WTC11 (cell line): ENCODE results near the gene SLC27A4.

Source experiments
- TF ChIP-seq, protein P1 (sequence below): sonication (generic); formaldehyde crosslinking; IDR thresholded peaks from 2 replicates; pipeline ENCODE4 v1.8.1; 2022; ENCODE audit warnings: low read depth, missing genetic modification reagents, borderline replicate concordance
- TF ChIP-seq, protein P2 (sequence below): sonication (generic); formaldehyde crosslinking; IDR thresholded peaks from 2 replicates; pipeline ENCODE4 v1.8.1; 2023; ENCODE audit warnings: mild to moderate bottlenecking, missing genetic modification reagents, borderline replicate concordance
- TF ChIP-seq, protein P3 (sequence below): fragments of 200-600 bp; IDR thresholded peaks from 2 replicates; pipeline ENCODE4 v1.8.0; 2022; ENCODE audit warnings: antibody characterized with exemption

DNA sequence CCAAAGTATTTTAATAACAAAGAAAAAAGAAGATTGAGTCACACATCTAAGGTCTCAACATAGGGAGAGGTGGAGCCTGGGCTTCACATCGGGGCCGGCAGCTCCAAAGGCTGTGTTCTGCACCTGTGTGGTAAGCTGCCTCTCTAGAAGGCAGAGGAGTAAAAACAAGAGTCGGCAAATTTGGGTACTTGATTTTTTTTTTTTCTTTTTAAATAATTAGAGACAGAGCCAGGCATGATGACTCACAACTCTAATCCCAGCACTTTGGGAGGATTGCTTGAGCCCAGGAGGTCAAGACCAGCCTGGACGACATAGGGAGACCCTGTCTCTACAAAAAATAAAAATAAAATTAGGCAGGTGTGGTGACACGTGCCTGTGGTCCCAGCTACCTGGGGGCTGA, 35.5 kb downstream of the SLC27A4 start:
- TF ChIP-seq, protein P1, sequence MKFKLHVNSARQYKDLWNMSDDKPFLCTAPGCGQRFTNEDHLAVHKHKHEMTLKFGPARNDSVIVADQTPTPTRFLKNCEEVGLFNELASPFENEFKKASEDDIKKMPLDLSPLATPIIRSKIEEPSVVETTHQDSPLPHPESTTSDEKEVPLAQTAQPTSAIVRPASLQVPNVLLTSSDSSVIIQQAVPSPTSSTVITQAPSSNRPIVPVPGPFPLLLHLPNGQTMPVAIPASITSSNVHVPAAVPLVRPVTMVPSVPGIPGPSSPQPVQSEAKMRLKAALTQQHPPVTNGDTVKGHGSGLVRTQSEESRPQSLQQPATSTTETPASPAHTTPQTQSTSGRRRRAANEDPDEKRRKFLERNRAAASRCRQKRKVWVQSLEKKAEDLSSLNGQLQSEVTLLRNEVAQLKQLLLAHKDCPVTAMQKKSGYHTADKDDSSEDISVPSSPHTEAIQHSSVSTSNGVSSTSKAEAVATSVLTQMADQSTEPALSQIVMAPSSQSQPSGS (CRISPR knock-in tag) = no peak
- TF ChIP-seq, protein P2, sequence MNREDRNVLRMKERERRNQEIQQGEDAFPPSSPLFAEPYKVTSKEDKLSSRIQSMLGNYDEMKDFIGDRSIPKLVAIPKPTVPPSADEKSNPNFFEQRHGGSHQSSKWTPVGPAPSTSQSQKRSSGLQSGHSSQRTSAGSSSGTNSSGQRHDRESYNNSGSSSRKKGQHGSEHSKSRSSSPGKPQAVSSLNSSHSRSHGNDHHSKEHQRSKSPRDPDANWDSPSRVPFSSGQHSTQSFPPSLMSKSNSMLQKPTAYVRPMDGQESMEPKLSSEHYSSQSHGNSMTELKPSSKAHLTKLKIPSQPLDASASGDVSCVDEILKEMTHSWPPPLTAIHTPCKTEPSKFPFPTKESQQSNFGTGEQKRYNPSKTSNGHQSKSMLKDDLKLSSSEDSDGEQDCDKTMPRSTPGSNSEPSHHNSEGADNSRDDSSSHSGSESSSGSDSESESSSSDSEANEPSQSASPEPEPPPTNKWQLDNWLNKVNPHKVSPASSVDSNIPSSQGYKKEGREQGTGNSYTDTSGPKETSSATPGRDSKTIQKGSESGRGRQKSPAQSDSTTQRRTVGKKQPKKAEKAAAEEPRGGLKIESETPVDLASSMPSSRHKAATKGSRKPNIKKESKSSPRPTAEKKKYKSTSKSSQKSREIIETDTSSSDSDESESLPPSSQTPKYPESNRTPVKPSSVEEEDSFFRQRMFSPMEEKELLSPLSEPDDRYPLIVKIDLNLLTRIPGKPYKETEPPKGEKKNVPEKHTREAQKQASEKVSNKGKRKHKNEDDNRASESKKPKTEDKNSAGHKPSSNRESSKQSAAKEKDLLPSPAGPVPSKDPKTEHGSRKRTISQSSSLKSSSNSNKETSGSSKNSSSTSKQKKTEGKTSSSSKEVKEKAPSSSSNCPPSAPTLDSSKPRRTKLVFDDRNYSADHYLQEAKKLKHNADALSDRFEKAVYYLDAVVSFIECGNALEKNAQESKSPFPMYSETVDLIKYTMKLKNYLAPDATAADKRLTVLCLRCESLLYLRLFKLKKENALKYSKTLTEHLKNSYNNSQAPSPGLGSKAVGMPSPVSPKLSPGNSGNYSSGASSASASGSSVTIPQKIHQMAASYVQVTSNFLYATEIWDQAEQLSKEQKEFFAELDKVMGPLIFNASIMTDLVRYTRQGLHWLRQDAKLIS (CRISPR knock-in tag) = no peak
- TF ChIP-seq, protein P3, sequence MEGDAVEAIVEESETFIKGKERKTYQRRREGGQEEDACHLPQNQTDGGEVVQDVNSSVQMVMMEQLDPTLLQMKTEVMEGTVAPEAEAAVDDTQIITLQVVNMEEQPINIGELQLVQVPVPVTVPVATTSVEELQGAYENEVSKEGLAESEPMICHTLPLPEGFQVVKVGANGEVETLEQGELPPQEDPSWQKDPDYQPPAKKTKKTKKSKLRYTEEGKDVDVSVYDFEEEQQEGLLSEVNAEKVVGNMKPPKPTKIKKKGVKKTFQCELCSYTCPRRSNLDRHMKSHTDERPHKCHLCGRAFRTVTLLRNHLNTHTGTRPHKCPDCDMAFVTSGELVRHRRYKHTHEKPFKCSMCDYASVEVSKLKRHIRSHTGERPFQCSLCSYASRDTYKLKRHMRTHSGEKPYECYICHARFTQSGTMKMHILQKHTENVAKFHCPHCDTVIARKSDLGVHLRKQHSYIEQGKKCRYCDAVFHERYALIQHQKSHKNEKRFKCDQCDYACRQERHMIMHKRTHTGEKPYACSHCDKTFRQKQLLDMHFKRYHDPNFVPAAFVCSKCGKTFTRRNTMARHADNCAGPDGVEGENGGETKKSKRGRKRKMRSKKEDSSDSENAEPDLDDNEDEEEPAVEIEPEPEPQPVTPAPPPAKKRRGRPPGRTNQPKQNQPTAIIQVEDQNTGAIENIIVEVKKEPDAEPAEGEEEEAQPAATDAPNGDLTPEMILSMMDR = no peak
